ENCODE results near the gene HSPB1.
"Not testable (repeated sequence)": the region's sequence is repeated elsewhere in the genome, so short reads cannot be mapped to it uniquely, and the experiment has no call there.

Gene HSPB1

GRCh38 chr7:76269895-76270294 lies 32.6 kb upstream of the HSPB1 start:
- peaks cover 13% of the 10 kb centered on the region for H3K27me3 ChIP-seq (ENCODE audit: insufficient read depth, low read length, poor library complexity)
- no peak for ATAC-seq (ENCODE audit: insufficient read depth, low read depth)

GRCh38 chr7:76271384-76271783 lies 31.1 kb upstream of the HSPB1 start:
- H3K79me2 ChIP-seq (ENCODE audit: insufficient read depth, low read length); DNase-seq; H3K4me2 ChIP-seq (ENCODE audit: insufficient read depth, low read length); H3K9me3 ChIP-seq (ENCODE audit: insufficient read depth, low read length, severe bottlenecking); H3K36me3 ChIP-seq (ENCODE audit: insufficient read depth, low read length); H4K20me1 ChIP-seq (ENCODE audit: insufficient read depth, low read length); ATAC-seq (ENCODE audit: insufficient read depth, low read depth); H3K9ac ChIP-seq (ENCODE audit: low read depth, low read length); H3K27ac ChIP-seq (ENCODE audit: low read length); H2AFZ ChIP-seq (ENCODE audit: low read depth, low read length); H3K4me1 ChIP-seq (ENCODE audit: insufficient read depth, low read length); H3K4me3 ChIP-seq (ENCODE audit: low read depth in 1 of 2, low read length in 2 of 2): not testable (repeated sequence)
- H3K27me3 ChIP-seq (ENCODE audit: insufficient read depth, low read length, poor library complexity), result peaks cover 13% of the 10 kb centered on the region

More at GRCh38 chr7:76269895-76270294, 32.6 kb upstream of the HSPB1 start:
- no peak overlapping the region for H3K4me2 ChIP-seq (ENCODE audit: insufficient read depth, low read length)
- H3K9me3 ChIP-seq (ENCODE audit: insufficient read depth, low read length, severe bottlenecking), result no peaks in the 10 kb centered on the region
- no peak overlapping the region for H2AFZ ChIP-seq (ENCODE audit: low read depth, low read length)
- H3K27ac ChIP-seq (ENCODE audit: low read length), result no peak overlapping the region
- no peaks in the 10 kb centered on the region for H3K36me3 ChIP-seq (ENCODE audit: insufficient read depth, low read length)
- TF ChIP-seq CTCF (IDR thresholded peaks at IDR 0.05; ENCODE audit: borderline replicate concordance, extremely low read depth, low read length, poor library complexity, severe bottlenecking), result no peak
- TF ChIP-seq EZH2 (IDR thresholded peaks at IDR 0.05; ENCODE audit: borderline replicate concordance, low read depth, low read length, severe bottlenecking), result no peak
- no peaks in the 10 kb centered on the region; the same call in 1 of the 2 replicates for H4K20me1 ChIP-seq (ENCODE audit: insufficient read depth, low read length)
- no peak overlapping the region for H3K4me3 ChIP-seq (ENCODE audit: low read depth in 1 of 2, low read length in 2 of 2)
- H3K9ac ChIP-seq (ENCODE audit: low read depth, low read length), result no peak overlapping the region
- no peaks in the 10 kb centered on the region for H3K4me1 ChIP-seq (ENCODE audit: insufficient read depth, low read length)
- no peaks in the 10 kb centered on the region for H3K79me2 ChIP-seq (ENCODE audit: insufficient read depth, low read length)
- DNase-seq, result no peak

- H3K27me3 ChIP-seq (ENCODE audit: insufficient read depth, low read length, poor library complexity), result peaks cover 13% of the 10 kb centered on the region
- H3K36me3 ChIP-seq (ENCODE audit: insufficient read depth, low read length), result no peaks in the 10 kb centered on the region
- H3K27ac ChIP-seq (ENCODE audit: low read length), result no peak overlapping the region
- no peak overlapping the region for H3K4me3 ChIP-seq (ENCODE audit: low read depth in 1 of 2, low read length in 2 of 2)
- H3K9me3 ChIP-seq (ENCODE audit: insufficient read depth, low read length, severe bottlenecking), result no peaks in the 10 kb centered on the region
- DNase-seq (no peak), ATAC-seq (ENCODE audit: insufficient read depth, low read depth) (no peak)
- H3K4me1 ChIP-seq (ENCODE audit: insufficient read depth, low read length), result no peaks in the 10 kb centered on the region
- no peaks in the 10 kb centered on the region; the same call in 1 of the 2 replicates for H4K20me1 ChIP-seq (ENCODE audit: insufficient read depth, low read length)
- TF ChIP-seq EZH2 (IDR thresholded peaks at IDR 0.05; ENCODE audit: borderline replicate concordance, low read depth, low read length, severe bottlenecking) (no peak), CTCF (IDR thresholded peaks at IDR 0.05; ENCODE audit: borderline replicate concordance, extremely low read depth, low read length, poor library complexity, severe bottlenecking) (no peak)
- no peaks in the 10 kb centered on the region for H3K79me2 ChIP-seq (ENCODE audit: insufficient read depth, low read length)
- no peak overlapping the region for H2AFZ ChIP-seq (ENCODE audit: low read depth, low read length)
- no peak overlapping the region for H3K4me2 ChIP-seq (ENCODE audit: insufficient read depth, low read length)
- no peak overlapping the region for H3K9ac ChIP-seq (ENCODE audit: low read depth, low read length)
Observed at GRCh38 chr7:76272142-76272541, 30.3 kb upstream of the HSPB1 start.

- DNase-seq (no peak), ATAC-seq (ENCODE audit: insufficient read depth, low read depth) (peak; percentile 48; the same call in 2 of the 3 replicates)
- no peaks in the 10 kb centered on the region; the same call in 1 of the 2 replicates for H4K20me1 ChIP-seq (ENCODE audit: insufficient read depth, low read length)
- H3K27me3 ChIP-seq (ENCODE audit: insufficient read depth, low read length, poor library complexity), result peaks cover 13% of the 10 kb centered on the region
- no peaks in the 10 kb centered on the region for H3K36me3 ChIP-seq (ENCODE audit: insufficient read depth, low read length)
- no peak overlapping the region for H3K4me2 ChIP-seq (ENCODE audit: insufficient read depth, low read length)
- H3K9ac ChIP-seq (ENCODE audit: low read depth, low read length), result no peak overlapping the region
- H3K4me1 ChIP-seq (ENCODE audit: insufficient read depth, low read length), result no peaks in the 10 kb centered on the region
- no peak for TF ChIP-seq EZH2 (IDR thresholded peaks at IDR 0.05; ENCODE audit: borderline replicate concordance, low read depth, low read length, severe bottlenecking)
- no peak for TF ChIP-seq CTCF (IDR thresholded peaks at IDR 0.05; ENCODE audit: borderline replicate concordance, extremely low read depth, low read length, poor library complexity, severe bottlenecking)
- H2AFZ ChIP-seq (ENCODE audit: low read depth, low read length), result no peak overlapping the region
- no peaks in the 10 kb centered on the region for H3K79me2 ChIP-seq (ENCODE audit: insufficient read depth, low read length)
- no peak overlapping the region for H3K27ac ChIP-seq (ENCODE audit: low read length)
- no peaks in the 10 kb centered on the region for H3K9me3 ChIP-seq (ENCODE audit: insufficient read depth, low read length, severe bottlenecking)
- H3K4me3 ChIP-seq (ENCODE audit: low read depth in 1 of 2, low read length in 2 of 2), result no peak overlapping the region
Observed at GRCh38 chr7:76272851-76273497, 29.5 kb upstream of the HSPB1 start.

All from DND-41 (cell line).